ENCODE measurements around the gene SLC4A4. TPM values are rescaled to one million over a fixed set of nuclear protein-coding genes. Genes with fewer than 3 reads are reported as not detected.

Gene SLC4A4
- total and polyA plus RNA-seq, 4 experiments from 2014 or later, result 0.12 to 1.4 (median 1.0) TPM

DNA sequence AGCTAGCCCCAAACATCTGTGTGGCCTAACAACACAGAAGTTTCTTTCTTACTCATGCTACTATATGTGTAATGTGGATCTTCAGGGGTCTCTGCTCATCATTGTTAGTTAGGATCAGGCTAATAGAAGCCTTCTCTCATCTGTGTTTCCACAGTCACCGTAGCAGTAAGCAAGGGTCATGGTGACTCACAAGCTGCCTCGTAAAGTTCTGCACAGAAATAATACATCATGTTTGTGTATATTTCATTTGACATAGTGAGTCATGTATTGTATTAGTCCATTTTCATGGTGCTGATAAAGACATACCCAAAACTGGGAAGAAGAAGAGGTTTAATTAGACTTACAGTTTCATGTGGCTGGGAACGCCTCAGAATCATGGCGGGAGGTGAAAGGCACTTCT, 38.7 kb downstream of the SLC4A4 start:
- Histone ChIP-seq H3K27me3 (ENCODE audit: insufficient read depth, low read length) (no peaks in the 10 kb centered on the region), H3K27ac (ENCODE audit: low read depth, low read length) (no peak overlapping the region), H3K36me3 (ENCODE audit: insufficient read depth, low read length) (no peaks in the 10 kb centered on the region), H3K4me3 (ENCODE audit: low read length in 2 of 2) (no peak overlapping the region), H3K9me3 (ENCODE audit: control insufficient read depth in 1 of 2, low read length in 2 of 2) (no peaks in the 10 kb centered on the region), H3K4me1 (ENCODE audit: insufficient read depth, low read length) (no peaks in the 10 kb centered on the region)
- H3K9me3 Mint-ChIP-seq, result no peaks in the 10 kb centered on the region
- H3K4me1 Mint-ChIP-seq, result no peaks in the 10 kb centered on the region
- ChIA-PET POLR2A (ENCODE audit: partially characterized antibody) (no interaction called here), CTCF (ENCODE audit: partially characterized antibody) (no interaction called here)
- DNase-seq, result no peak
- no peaks in the 10 kb centered on the region for H3K36me3 Mint-ChIP-seq
- no peak overlapping the region for H3K27ac Mint-ChIP-seq
- no peaks in the 10 kb centered on the region for H3K27me3 Mint-ChIP-seq
- H3K4me3 Mint-ChIP-seq, result no peak overlapping the region
- intact Hi-C loops (cut with micrococcal nuclease), result no loop called here

DNA sequence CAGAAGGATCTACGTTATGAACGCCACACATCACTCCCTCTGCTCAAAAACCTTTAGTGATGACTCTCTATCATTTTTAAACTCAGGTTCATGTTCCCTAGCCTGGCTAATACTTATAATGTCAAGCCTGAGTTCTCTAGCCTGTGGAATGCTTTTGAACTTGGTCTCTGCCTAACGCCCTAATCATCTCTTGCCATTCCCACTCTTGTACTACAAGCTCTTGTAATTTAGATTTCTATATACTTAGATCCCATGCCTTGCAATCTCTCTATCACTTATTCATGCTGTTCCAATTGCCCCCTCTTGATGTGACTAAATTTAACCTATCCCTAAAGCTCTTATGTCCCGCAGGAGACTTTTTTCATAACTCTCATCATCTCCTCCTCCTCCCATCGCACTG, 40.3 kb downstream of the SLC4A4 start:
- H3K27me3 Mint-ChIP-seq, result no peaks in the 10 kb centered on the region
- Histone ChIP-seq H3K36me3 (ENCODE audit: insufficient read depth, low read length) (no peaks in the 10 kb centered on the region), H3K27ac (ENCODE audit: low read depth, low read length) (no peak overlapping the region), H3K9me3 (ENCODE audit: control insufficient read depth in 1 of 2, low read length in 2 of 2) (no peaks in the 10 kb centered on the region), H3K27me3 (ENCODE audit: insufficient read depth, low read length) (no peaks in the 10 kb centered on the region), H3K4me1 (ENCODE audit: insufficient read depth, low read length) (no peaks in the 10 kb centered on the region), H3K4me3 (ENCODE audit: low read length in 2 of 2) (no peak overlapping the region)
- intact Hi-C loops (cut with micrococcal nuclease), result no loop called here
- H3K4me3 Mint-ChIP-seq, result no peak overlapping the region
- CTCF ChIA-PET (ENCODE audit: partially characterized antibody), result no interaction called here
- H3K27ac Mint-ChIP-seq, result no peak overlapping the region
- no peaks in the 10 kb centered on the region for H3K36me3 Mint-ChIP-seq
- no peaks in the 10 kb centered on the region for H3K9me3 Mint-ChIP-seq
- no peak for DNase-seq
- POLR2A ChIA-PET (ENCODE audit: partially characterized antibody), result no interaction called here
- H3K4me1 Mint-ChIP-seq, result no peaks in the 10 kb centered on the region

DNA sequence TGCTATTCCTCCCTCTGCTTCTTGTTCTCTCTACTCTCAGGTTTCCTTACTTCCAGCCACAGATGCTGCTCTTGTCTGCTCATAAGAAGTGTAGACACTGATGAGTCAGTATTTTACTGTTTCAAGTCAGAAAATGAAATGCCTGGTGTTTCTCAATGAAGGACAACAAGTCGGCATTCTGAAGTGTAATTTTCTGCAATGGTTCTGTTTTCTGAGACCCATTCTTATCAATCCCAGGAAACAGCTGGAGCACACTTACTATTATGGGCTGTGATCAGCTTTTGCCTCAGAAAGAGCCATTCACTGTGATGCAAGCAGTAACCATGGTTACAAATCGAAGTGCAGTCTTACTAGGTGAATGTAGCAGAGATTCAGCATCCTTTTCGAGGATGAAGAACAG, 42.0 kb downstream of the SLC4A4 start:
- H3K36me3 Mint-ChIP-seq, result no peaks in the 10 kb centered on the region
- peaks cover 0 to 2% of the 10 kb centered on the region in 2 donors for H3K27me3 Mint-ChIP-seq
- H3K27me3 ChIP-seq (ENCODE audit: insufficient read depth, low read length), result no peaks in the 10 kb centered on the region
- no peak overlapping the region for H3K4me3 Mint-ChIP-seq
- no peaks in the 10 kb centered on the region for H3K9me3 ChIP-seq (ENCODE audit: control insufficient read depth in 1 of 2, low read length in 2 of 2)
- ChIA-PET CTCF (ENCODE audit: partially characterized antibody) (no interaction called here), POLR2A (ENCODE audit: partially characterized antibody) (no interaction called here)
- no peak overlapping the region for H3K27ac ChIP-seq (ENCODE audit: low read depth, low read length)
- intact Hi-C loops (cut with micrococcal nuclease), result no loop called here
- no peaks in the 10 kb centered on the region for H3K4me1 Mint-ChIP-seq
- H3K36me3 ChIP-seq (ENCODE audit: insufficient read depth, low read length), result no peaks in the 10 kb centered on the region
- H3K9me3 Mint-ChIP-seq, result no peaks in the 10 kb centered on the region
- no peaks in the 10 kb centered on the region for H3K4me1 ChIP-seq (ENCODE audit: insufficient read depth, low read length)
- H3K4me3 ChIP-seq (ENCODE audit: low read length in 2 of 2), result no peak overlapping the region
- no peak overlapping the region for H3K27ac Mint-ChIP-seq
- no peak for DNase-seq

DNA sequence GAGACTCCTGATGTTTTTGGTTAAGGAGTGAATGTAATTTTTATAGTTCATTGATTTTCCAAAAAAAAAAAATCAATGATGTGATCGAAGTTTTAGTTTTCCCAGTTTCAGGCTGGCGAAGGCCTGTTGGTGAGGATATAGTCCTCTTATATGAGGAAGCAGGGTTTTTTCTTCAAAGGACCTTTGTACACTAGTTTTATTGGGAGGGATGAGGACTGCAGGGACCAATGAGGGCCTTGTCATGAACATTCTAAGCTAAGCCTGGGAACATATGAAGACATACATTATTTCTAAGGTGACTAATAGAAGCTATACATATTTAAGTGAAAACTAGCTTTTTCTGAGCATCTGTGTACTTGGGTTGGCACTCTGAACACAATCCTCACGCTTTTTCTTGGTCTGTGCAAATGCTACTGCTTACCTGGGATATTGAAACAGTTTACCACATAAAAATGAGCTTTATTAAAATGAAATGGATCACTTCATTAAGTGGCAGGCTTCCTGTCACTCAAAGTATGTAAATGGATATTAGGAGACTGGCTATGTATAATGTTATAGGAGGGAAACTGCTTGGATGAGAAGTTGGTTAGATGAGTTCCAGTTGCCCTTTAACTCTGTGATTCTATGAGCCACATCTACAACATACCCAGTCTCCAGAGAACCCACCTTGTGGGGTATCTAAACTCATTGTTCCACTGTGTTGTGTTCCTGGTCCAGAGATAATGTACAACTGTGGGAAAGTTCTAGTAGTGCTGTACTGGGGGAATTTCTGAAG, 43.5 kb downstream of the SLC4A4 start:
- Mint-ChIP-seq H3K27me3 (peaks cover 0 to 2% of the 10 kb centered on the region in 2 donors), H3K4me3 (no peak overlapping the region), H3K27ac (no peak overlapping the region), H3K36me3 (no peaks in the 10 kb centered on the region), H3K4me1 (no peaks in the 10 kb centered on the region), H3K9me3 (no peaks in the 10 kb centered on the region)
- Histone ChIP-seq H3K27ac (ENCODE audit: low read depth, low read length) (no peak overlapping the region), H3K27me3 (ENCODE audit: insufficient read depth, low read length) (no peaks in the 10 kb centered on the region), H3K36me3 (ENCODE audit: insufficient read depth, low read length) (no peaks in the 10 kb centered on the region), H3K4me3 (ENCODE audit: low read length in 2 of 2) (no peak overlapping the region), H3K4me1 (ENCODE audit: insufficient read depth, low read length) (no peaks in the 10 kb centered on the region), H3K9me3 (ENCODE audit: control insufficient read depth in 1 of 2, low read length in 2 of 2) (no peaks in the 10 kb centered on the region)
- DNase-seq, result no peak
- CTCF ChIA-PET (ENCODE audit: partially characterized antibody), result no interaction called here
- POLR2A ChIA-PET (ENCODE audit: partially characterized antibody), result no interaction called here
- intact Hi-C loops (cut with micrococcal nuclease), result no loop called here

DNA sequence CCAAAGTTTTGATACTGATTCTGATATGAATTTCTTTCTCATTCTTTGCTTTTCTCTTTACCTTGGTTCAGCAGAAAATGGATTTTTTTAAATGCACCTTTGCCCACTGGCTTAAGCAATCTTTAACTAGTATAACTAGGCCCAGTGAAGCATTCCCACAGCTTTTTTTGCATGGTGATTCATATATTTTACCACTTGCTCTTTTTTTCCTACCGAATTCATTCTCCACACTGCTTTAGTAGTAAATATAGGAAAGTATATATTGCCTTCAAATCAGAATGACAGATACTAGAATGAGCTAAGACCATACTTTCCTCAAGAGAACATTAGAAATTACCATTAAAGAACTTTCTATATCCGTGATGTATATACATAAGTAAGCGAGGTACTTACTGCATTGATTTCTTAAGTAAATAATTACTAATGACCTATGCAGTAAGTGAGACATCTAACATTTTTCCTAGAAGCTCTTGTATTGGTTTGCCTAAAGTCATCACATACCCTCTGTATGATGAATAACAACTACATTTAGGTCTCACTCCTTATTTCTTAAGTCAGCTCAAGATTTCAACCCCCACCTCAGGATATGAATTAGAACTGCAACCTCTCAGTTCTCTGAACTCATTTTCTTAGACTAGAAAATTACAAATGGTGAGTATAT, 44.2 kb downstream of the SLC4A4 start:
- H3K4me3 Mint-ChIP-seq, result no peak overlapping the region
- POLR2A ChIA-PET (ENCODE audit: partially characterized antibody), result no interaction called here
- no peak for DNase-seq
- no peaks in the 10 kb centered on the region for H3K4me1 Mint-ChIP-seq
- CTCF ChIA-PET (ENCODE audit: partially characterized antibody), result no interaction called here
- no peak overlapping the region for H3K27ac Mint-ChIP-seq
- no peaks in the 10 kb centered on the region for H3K9me3 ChIP-seq (ENCODE audit: control insufficient read depth in 1 of 2, low read length in 2 of 2)
- H3K36me3 ChIP-seq (ENCODE audit: insufficient read depth, low read length), result no peaks in the 10 kb centered on the region
- no peak overlapping the region for H3K4me3 ChIP-seq (ENCODE audit: low read length in 2 of 2)
- intact Hi-C loops (cut with micrococcal nuclease), result no loop called here
- no peak overlapping the region for H3K27ac ChIP-seq (ENCODE audit: low read depth, low read length)
- no peaks in the 10 kb centered on the region for H3K4me1 ChIP-seq (ENCODE audit: insufficient read depth, low read length)
- H3K36me3 Mint-ChIP-seq, result no peaks in the 10 kb centered on the region
- H3K9me3 Mint-ChIP-seq, result no peaks in the 10 kb centered on the region
- peaks cover 0 to 2% of the 10 kb centered on the region in 2 donors for H3K27me3 Mint-ChIP-seq
- no peaks in the 10 kb centered on the region for H3K27me3 ChIP-seq (ENCODE audit: insufficient read depth, low read length)

DNA sequence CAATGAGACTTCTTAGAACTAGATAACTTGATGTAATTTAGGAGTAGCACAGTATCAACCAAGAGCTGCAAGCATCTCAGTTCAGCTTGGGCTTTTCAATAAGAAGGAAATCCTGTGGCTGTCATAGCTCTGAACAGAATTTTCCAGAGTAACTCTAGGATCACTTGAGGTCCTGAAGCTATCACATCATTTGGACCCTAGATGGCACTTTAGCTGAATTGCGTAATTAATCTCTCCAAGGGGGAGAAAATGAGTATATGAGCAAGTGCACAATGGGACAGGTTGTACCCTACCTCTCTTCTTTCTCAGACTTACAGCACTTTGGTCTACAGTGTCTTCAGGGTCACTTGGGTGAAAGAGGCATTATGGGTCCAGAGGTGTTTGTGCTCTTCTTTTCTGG, 45.2 kb downstream of the SLC4A4 start:
- intact Hi-C loops (cut with micrococcal nuclease), result no loop called here
- Mint-ChIP-seq H3K36me3 (no peaks in the 10 kb centered on the region), H3K4me3 (no peak overlapping the region), H3K9me3 (no peaks in the 10 kb centered on the region), H3K27ac (no peak overlapping the region), H3K4me1 (no peaks in the 10 kb centered on the region), H3K27me3 (peaks cover 0 to 2% of the 10 kb centered on the region in 2 donors)
- no peak for DNase-seq
- Histone ChIP-seq H3K4me3 (ENCODE audit: low read length in 2 of 2) (no peak overlapping the region), H3K27me3 (ENCODE audit: insufficient read depth, low read length) (no peaks in the 10 kb centered on the region), H3K36me3 (ENCODE audit: insufficient read depth, low read length) (no peaks in the 10 kb centered on the region), H3K4me1 (ENCODE audit: insufficient read depth, low read length) (no peaks in the 10 kb centered on the region), H3K27ac (ENCODE audit: low read depth, low read length) (no peak overlapping the region), H3K9me3 (ENCODE audit: control insufficient read depth in 1 of 2, low read length in 2 of 2) (no peaks in the 10 kb centered on the region)
- CTCF ChIA-PET (ENCODE audit: partially characterized antibody), result no interaction called here
- POLR2A ChIA-PET (ENCODE audit: partially characterized antibody), result no interaction called here

DNA sequence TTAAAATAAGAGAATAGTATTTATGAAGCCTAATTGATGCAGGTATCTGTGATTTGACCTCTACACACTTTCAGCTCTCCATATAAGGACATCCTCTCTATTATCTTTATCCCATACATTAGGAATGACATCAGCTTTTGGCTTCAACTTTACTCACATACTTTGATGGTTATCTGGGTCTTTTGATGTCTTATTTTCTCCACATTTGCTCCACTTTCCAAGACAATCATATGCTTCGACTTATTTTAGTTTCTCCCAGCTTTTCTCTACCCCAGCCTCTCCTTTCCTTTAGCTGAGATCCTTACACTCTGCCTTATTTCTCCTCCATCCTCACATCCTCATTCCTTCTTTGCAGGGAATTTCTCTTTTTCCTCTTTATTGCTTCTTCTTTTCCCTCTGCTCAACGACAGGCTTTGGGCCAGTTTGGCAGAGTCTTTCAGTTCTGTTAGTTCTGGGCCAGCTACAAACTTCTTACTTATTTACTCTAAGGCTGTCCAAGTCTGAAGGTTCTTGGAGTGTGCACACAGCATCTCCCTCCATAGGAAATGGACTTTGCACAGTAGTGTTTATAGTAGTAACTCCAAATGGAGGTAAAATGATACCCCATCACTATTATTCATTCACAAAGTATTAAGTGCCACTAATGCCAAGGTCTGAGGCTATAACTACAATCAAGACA, 50.5 kb downstream of the SLC4A4 start:
- DNase-seq, result no peak
- Mint-ChIP-seq H3K4me3 (no peak overlapping the region), H3K9me3 (no peaks in the 10 kb centered on the region), H3K27me3 (peaks cover 2 to 4% of the 10 kb centered on the region in 2 donors), H3K27ac (no peak overlapping the region), H3K36me3 (no peaks in the 10 kb centered on the region), H3K4me1 (no peaks in the 10 kb centered on the region)
- intact Hi-C loops (cut with micrococcal nuclease), result no loop called here
- H3K9me3 ChIP-seq (ENCODE audit: control insufficient read depth in 1 of 2, low read length in 2 of 2), result no peaks in the 10 kb centered on the region
- POLR2A ChIA-PET (ENCODE audit: partially characterized antibody), result no interaction called here
- H3K4me3 ChIP-seq (ENCODE audit: low read length in 2 of 2), result no peak overlapping the region
- CTCF ChIA-PET (ENCODE audit: partially characterized antibody), result no interaction called here
- no peaks in the 10 kb centered on the region for H3K27me3 ChIP-seq (ENCODE audit: insufficient read depth, low read length)
- no peak overlapping the region for H3K27ac ChIP-seq (ENCODE audit: low read depth, low read length)
- H3K36me3 ChIP-seq (ENCODE audit: insufficient read depth, low read length), result no peaks in the 10 kb centered on the region
- no peaks in the 10 kb centered on the region for H3K4me1 ChIP-seq (ENCODE audit: insufficient read depth, low read length)

Measured in CD4-positive, alpha-beta memory T cell (primary cell).